ENCODE results near the gene CMTM3.

- no peak for TF ChIP-seq CTCF (IDR thresholded peaks at IDR 0.05)
- TF ChIP-seq POLR2A (IDR thresholded peaks at IDR 0.05): no peak
These were observed 7.9 kb downstream of the CMTM3 start for GRCh38 chr16:66612422-66612821.

Measured in testis (tissue), 2 donors.